HG02798 (cell line): ENCODE results near the gene PAPOLB.

Source experiments
- ATAC-seq: cut with Tn5 transposase; IDR thresholded peaks from one replicate; pipeline ENCODE4 v1.9.1; 2021; ENCODE audit warnings: mild to moderate bottlenecking; ENCODE audit not compliant: unreplicated experiment, poor library complexity

PAPOLB gene

GRCh38 chr7:4825081-4825480, 36.7 kb downstream of the PAPOLB start:
- ATAC-seq: no peak

GRCh38 chr7:4824120-4824775, 37.6 kb downstream of the PAPOLB start:
- no peak for ATAC-seq

- no peak for ATAC-seq
Observed at GRCh38 chr7:4823441-4824119, 38.2 kb downstream of the PAPOLB start.

GRCh38 chr7:4822677-4823076, 39.2 kb downstream of the PAPOLB start:
- no peak for ATAC-seq

GRCh38 chr7:4820967-4821471, 40.8 kb downstream of the PAPOLB start:
- no peak for ATAC-seq

GRCh38 chr7:4820405-4820966, 41.3 kb downstream of the PAPOLB start:
- ATAC-seq: no peak

- no peak for ATAC-seq
Observed at GRCh38 chr7:4819560-4820404, 42.0 kb downstream of the PAPOLB start.

GRCh38 chr7:4818000-4818794, 43.6 kb downstream of the PAPOLB start:
- no peak for ATAC-seq

GRCh38 chr7:4817178-4817901, 44.5 kb downstream of the PAPOLB start:
- ATAC-seq: no peak

GRCh38 chr7:4816419-4817080, 45.3 kb downstream of the PAPOLB start:
- no peak for ATAC-seq

- ATAC-seq: no peak
Observed at GRCh38 chr7:4815609-4816418, 46.0 kb downstream of the PAPOLB start.

- ATAC-seq: no peak
Observed at GRCh38 chr7:4815121-4815520, 46.7 kb downstream of the PAPOLB start.

- ATAC-seq: no peak
Observed at GRCh38 chr7:4814433-4814832, 47.4 kb downstream of the PAPOLB start.

- ATAC-seq: no peak
Observed at GRCh38 chr7:4809666-4810065, 52.2 kb downstream of the PAPOLB start.

- no peak for ATAC-seq
Observed at GRCh38 chr7:4809091-4809591, 52.7 kb downstream of the PAPOLB start.

GRCh38 chr7:4808565-4808964, 53.3 kb downstream of the PAPOLB start:
- ATAC-seq: no peak

GRCh38 chr7:4808026-4808425, 53.8 kb downstream of the PAPOLB start:
- ATAC-seq: no peak
